HG03097 (cell line): Measurements from ENCODE around the gene USP48.
"Not testable (repeated sequence)": the region's sequence is repeated elsewhere in the genome, so short reads cannot be mapped to it uniquely, and the experiment has no call there.

Source experiments
- ATAC-seq: cut with Tn5 transposase; IDR thresholded peaks from one replicate; pipeline ENCODE4 v1.9.1; 2021; ENCODE audit not compliant: unreplicated experiment, low FRiP score

USP48 gene

GRCh38 chr1:21782868-21783678 is at the start of gene USP48:
Gene USP48 (minus strand): TSS chr1:21783149. CDS start chr1:21782957, 192 bp downstream.
- ATAC-seq = peak; percentile 61

GRCh38 chr1:21831454-21831970 is 48.6 kb upstream of the USP48 start:
- ATAC-seq = no peak

GRCh38 chr1:21830792-21831453 is 48.0 kb upstream of the USP48 start:
- no peak for ATAC-seq

- no peak for ATAC-seq
Observed at GRCh38 chr1:21829294-21829693, 46.3 kb upstream of the USP48 start.

GRCh38 chr1:21828506-21829210 is 45.7 kb upstream of the USP48 start:
- no peak for ATAC-seq

- no peak for ATAC-seq
Observed at GRCh38 chr1:21828075-21828474, 45.1 kb upstream of the USP48 start.

GRCh38 chr1:21827141-21827679 is 44.3 kb upstream of the USP48 start:
- ATAC-seq = no peak

- not testable (repeated sequence) for ATAC-seq
Observed at GRCh38 chr1:21826694-21827093, 43.7 kb upstream of the USP48 start.

GRCh38 chr1:21825393-21825792 is 42.4 kb upstream of the USP48 start:
- no peak for ATAC-seq

- ATAC-seq = no peak
Observed at GRCh38 chr1:21824926-21825325, 42.0 kb upstream of the USP48 start.

- no peak for ATAC-seq
Observed at GRCh38 chr1:21823980-21824702, 41.2 kb upstream of the USP48 start.

- no peak for ATAC-seq
Observed at GRCh38 chr1:21823206-21823979, 40.4 kb upstream of the USP48 start.

- ATAC-seq = no peak
Observed at GRCh38 chr1:21822349-21822748, 39.4 kb upstream of the USP48 start.

GRCh38 chr1:21821385-21822019 is 38.6 kb upstream of the USP48 start:
- no peak for ATAC-seq

GRCh38 chr1:21820597-21821232 is 37.8 kb upstream of the USP48 start:
- no peak for ATAC-seq

GRCh38 chr1:21818656-21819055 is 35.7 kb upstream of the USP48 start:
- ATAC-seq = no peak

- no peak for ATAC-seq
Observed at GRCh38 chr1:21816602-21817302, 33.8 kb upstream of the USP48 start.

GRCh38 chr1:21815724-21816321 is 32.9 kb upstream of the USP48 start:
- ATAC-seq = no peak
